Right ventricle myocardium superior (tissue), 1 donor: Measurements from ENCODE around the gene VPREB3. TPM values are rescaled to one million over a fixed set of nuclear protein-coding genes. Genes with fewer than 3 reads are reported as not detected.

ENCODE experiments used
- ATAC-seq: fragments of 200-7000 bp; cut with Tn5 transposase; one replicate; pipeline ENCODE4 v1.9.1; 2020; ENCODE audit warnings: mild to moderate bottlenecking; ENCODE audit not compliant: poor library complexity
- DNase-seq: peaks from one replicate; pipeline ENCODE4 v3.0.0-alpha.2; 2020
- intact Hi-C: fragments of 100-400 bp; cut with DNase I; formaldehyde crosslinking; loops from one replicate; pipeline ENCODE4 v1.11.2; 2022
- total RNA-seq: library from RNA; stranded (reverse); fragmentation: NEBNext Ultra II Directional; extraction: Animal tissue kit (Norgen Biotek cat#: 25700); gene quantifications from one replicate; pipeline ENCODE4 v1.2.1, GENCODE V29; 2021
- donor health status: DM: no; HTN: yes; CAD: no; lungs with severe emphysema.

VPREB3 gene
- total RNA-seq, 1 donor from 2014 or later: 0.51 TPM

- intact Hi-C loops: no loop called here
- ATAC-seq (no peak), DNase-seq (no peak)
These were observed 18.1 kb upstream of the VPREB3 start for GRCh38 chr22:23772315-23772648.

GRCh38 chr22:23769321-23769965 lies 15.2 kb upstream of the VPREB3 start:
- no peak for ATAC-seq
- intact Hi-C loops: loop anchor here (5.0 kb wide), 1 partner anchor 78 kb away; no protein-coding TSS in a partner anchor
- DNase-seq: no peak

- DNase-seq (peak; percentile 90), ATAC-seq (peak; percentile 83)
- intact Hi-C loops: loop anchor here (5.0 kb wide), 1 partner anchor 79 kb away; no protein-coding TSS in a partner anchor
These were observed 13.7 kb upstream of the VPREB3 start, which contains the start of gene CHCHD10 for GRCh38 chr22:23767673-23768548. TSS of gene CHCHD10 (minus strand) at chr22:23767972. CDS start at chr22:23767874, 98 bp downstream.

GRCh38 chr22:23767303-23767672 lies 13.1 kb upstream of the VPREB3 start:
- ATAC-seq: peak; percentile 5
- intact Hi-C loops: loop anchor here (5.0 kb wide), 1 partner anchor 80 kb away; no protein-coding TSS in a partner anchor
- no peak for DNase-seq

GRCh38 chr22:23764899-23765881 lies 11.0 kb upstream of the VPREB3 start:
- ATAC-seq (no peak), DNase-seq (no peak)
- intact Hi-C loops: loop anchor here (5.0 kb wide), 1 partner anchor 82 kb away; no protein-coding TSS in a partner anchor

- no peak for ATAC-seq
- intact Hi-C loops: no loop called here
- no peak for DNase-seq
These were observed 9.7 kb upstream of the VPREB3 start for GRCh38 chr22:23763954-23764353.

- intact Hi-C loops: no loop called here
- ATAC-seq (no peak), DNase-seq (peak; percentile 72)
These were observed 9.3 kb upstream of the VPREB3 start for GRCh38 chr22:23763579-23763945.

DNA sequence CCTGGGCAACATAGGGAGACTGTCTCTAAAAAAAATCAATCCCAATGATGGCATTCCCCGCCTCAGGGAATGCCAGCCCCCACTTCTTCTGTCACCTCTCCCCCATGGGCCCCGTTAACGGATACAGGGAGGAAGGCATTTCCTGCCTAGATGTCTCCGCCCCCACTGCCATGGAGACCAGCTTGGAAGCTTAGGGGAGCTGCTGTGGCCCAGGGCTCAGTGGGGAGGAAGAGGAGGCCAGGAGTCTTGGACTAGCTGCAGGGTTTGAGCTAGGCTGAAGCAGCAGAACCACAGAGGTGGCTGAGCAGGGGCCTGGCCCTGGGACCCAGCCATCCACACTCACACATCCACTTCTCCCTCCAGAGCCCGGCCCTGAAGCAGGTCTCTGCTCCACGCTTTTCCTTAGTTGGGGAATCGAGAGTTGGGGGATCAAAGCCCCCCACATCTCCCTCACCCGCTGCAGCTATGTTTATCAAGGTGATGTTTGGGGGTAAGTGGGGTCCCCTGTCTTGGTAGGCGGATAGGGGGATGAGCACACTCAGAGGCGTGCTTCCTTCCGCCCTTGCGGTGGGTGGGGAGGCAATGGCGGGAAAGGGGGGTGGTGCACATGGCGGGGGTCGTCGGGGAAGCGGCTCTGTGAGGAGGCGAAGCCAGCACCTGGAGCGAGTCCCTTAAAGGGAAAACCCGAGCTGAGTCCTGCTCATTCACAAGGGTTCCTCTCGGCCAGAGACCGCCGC lies 8.8 kb upstream of the VPREB3 start, which contains the start of gene C22orf15:
Gene C22orf15, plus strand, starts transcription at position 149 of the 737 bp plus-strand sequence. Its CDS starts 317 bp downstream, at position 466.
- DNase-seq: peak; percentile 56
- intact Hi-C loops: no loop called here
- ATAC-seq: no peak

DNA sequence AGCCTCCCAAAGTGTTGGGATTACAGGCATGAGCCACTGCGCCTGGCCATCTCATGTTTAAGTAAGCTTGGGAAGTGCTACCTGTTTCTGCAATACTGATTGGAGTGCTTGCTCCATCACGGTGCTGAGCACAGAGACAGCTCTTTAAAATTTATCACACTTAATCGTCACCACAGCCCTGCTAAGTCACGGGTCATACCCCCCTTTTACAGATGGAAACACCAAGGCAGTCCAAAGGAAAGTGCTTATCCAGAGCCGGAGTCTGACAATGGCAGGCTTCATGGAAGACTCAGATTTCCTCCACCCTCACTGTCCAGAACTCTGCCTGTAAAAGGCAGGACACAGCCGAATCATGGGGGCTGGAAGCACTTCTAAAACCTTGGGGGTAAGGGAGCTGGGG lies 5.8 kb upstream of the VPREB3 start:
- intact Hi-C loops: no loop called here
- no peak for DNase-seq
- ATAC-seq: no peak

- no peak for ATAC-seq
- no peak for DNase-seq
- intact Hi-C loops: no loop called here
These were observed 5.3 kb upstream of the VPREB3 start for GRCh38 chr22:23759566-23759965.

GRCh38 chr22:23756891-23757290 lies 2.7 kb upstream of the VPREB3 start:
- DNase-seq (no peak), ATAC-seq (no peak)
- intact Hi-C loops: no loop called here

DNA sequence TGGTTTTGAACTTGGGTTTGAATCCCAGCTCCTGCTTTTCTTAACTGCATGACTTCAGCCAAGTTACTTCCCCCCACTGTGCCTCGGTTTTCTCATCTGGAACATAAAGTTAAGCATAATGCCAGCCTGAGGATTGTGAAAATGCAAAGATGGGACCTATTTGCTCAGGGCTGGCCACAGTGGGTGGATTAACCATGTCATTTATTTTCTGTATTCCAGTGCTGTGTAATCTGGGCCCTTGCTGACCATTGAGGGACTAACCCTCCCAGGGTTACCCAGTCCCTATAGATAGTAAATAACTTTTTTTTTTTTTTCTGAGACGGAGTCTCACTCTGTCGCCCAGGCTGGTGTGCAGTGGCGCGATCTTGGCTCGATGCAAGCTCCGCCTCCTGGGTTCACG lies 1.5 kb upstream of the VPREB3 start:
- DNase-seq (no peak), ATAC-seq (no peak)
- intact Hi-C loops: no loop called here

GRCh38 chr22:23754980-23755636 lies 883 bp upstream of the VPREB3 start:
- no peak for DNase-seq
- ATAC-seq: no peak
- intact Hi-C loops: no loop called here

GRCh38 chr22:23753385-23753784 lies 840 bp downstream of the VPREB3 start:
- no peak for DNase-seq
- intact Hi-C loops: no loop called here
- ATAC-seq: no peak

GRCh38 chr22:23752750-23753149 lies 1.5 kb downstream of the VPREB3 start:
- intact Hi-C loops: no loop called here
- ATAC-seq (no peak), DNase-seq (no peak)

DNA sequence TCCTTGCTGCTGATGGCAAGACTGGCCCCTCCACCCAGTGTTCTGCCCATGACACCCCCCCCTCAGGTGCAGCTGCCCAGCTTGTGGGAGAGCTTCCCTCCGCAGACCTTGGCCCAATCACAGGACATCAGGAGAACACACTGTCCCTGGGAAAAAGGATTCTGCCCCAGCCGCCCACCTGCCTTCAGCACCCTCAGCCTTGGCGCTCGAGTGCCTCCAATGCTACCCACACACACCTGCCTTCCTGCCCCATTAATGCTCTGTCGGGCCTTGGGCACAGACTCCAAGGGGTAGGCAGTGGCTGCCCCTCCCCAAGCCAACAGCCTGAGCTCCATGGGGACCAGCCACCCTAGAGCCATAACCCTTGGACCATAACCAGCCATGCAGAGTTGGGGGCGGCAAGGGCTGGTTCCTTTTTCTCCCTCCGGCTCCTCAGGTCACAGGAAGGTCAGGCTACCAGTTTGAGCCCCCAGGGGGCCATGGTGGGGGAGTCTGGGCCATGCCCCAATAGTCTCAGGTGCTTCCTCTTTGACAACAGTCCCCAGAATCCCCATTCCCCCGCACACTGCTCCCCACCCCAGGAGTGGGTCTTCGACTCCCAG lies 2.0 kb downstream of the VPREB3 start:
- no peak for ATAC-seq
- no peak for DNase-seq
- intact Hi-C loops: no loop called here

DNA sequence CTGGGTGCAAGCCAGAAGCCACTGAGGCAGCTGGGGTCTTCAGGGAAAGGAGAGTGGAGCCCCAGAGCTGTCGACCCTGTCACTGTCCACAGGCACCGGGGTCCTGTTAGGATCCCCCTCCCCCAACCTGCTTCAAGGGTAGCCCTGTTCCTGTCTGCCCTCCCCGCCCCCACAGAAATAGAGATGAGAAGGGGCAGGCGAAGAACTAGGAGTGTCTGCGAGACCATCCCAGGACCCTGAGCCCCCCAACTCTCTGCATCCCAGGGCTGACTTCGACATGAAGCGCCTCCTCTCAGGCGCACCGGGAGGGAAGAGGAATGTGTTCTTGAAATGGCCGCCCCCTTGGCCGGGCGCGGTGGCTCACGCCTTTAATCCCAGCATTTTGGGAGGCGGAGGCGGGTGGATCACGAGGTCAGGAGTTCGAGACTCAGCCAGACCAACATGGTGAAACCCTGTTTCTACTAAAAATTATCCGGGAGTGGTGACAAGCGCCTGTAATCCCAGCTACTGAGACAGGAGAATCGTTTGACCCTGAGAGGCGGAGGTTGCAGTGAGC lies 2.7 kb downstream of the VPREB3 start:
- intact Hi-C loops: no loop called here
- peak; percentile 41 for ATAC-seq
- DNase-seq: no peak
